Activated naive CD8-positive, alpha-beta T cell treated with anti-CD3 and anti-CD28 coated beads, Interleukin-2, amount 10 ng/mL, durations not matched to agents 7 days and 5 days (primary cell): ENCODE results near the gene APEX2. TPM values are rescaled to one million over a fixed set of nuclear protein-coding genes. Genes with fewer than 3 reads are reported as not detected.
"Not testable (repeated sequence)": the region's sequence is repeated elsewhere in the genome, so short reads cannot be mapped to it uniquely, and the experiment has no call there.

Source experiments
- ATAC-seq: fragments of 150-1000 bp; cut with Tn5 transposase; one replicate; pipeline ENCODE4 v1.10.0; 2021; ENCODE audit warnings: low read depth, moderate library complexity
- POLR2A ChIA-PET: fragments of 350-600 bp; sonication (Branson Sonifier 250); formaldehyde crosslinking; loops from one replicate; lab custom pipeline; 2021; ENCODE audit warnings: antibody characterized with exemption; lab: Charles Lee
- DNase-seq: peaks from one replicate; pipeline ENCODE4 v3.0.0; 2021
- H3K27ac Mint-ChIP-seq: one replicate; pipeline ENCODE4 v1.8.0; 2022; ENCODE audit warnings: mild to moderate bottlenecking, mixed read lengths
- H3K27me3 Mint-ChIP-seq: one replicate; pipeline ENCODE4 v1.8.0; 2022; ENCODE audit warnings: mild to moderate bottlenecking, moderate library complexity, mixed read lengths
- H3K36me3 Mint-ChIP-seq: one replicate; pipeline ENCODE4 v1.8.0; 2021; ENCODE audit warnings: mild to moderate bottlenecking, mixed read lengths
- H3K4me1 Mint-ChIP-seq: one replicate; pipeline ENCODE4 v1.8.0; 2021; ENCODE audit warnings: mixed read lengths
- H3K4me3 Mint-ChIP-seq: one replicate; pipeline ENCODE4 v1.8.0; 2022; ENCODE audit warnings: mild to moderate bottlenecking, moderate library complexity, mixed read lengths
- H3K9me3 Mint-ChIP-seq: one replicate; pipeline ENCODE4 v1.8.0; 2021; ENCODE audit warnings: mixed read lengths
- total RNA-seq, 2 experiments: library from RNA; stranded (reverse); gene quantifications; one replicate each; pipeline ENCODE4 v1.2.3, GENCODE V29; 2021

APEX2 gene
- total RNA-seq: 10 to 100 TPM; 23.7 to 25.2 TPM

GRCh38 chrX:54999717-55000598 lies at the start of gene APEX2:
Gene APEX2 (plus strand): TSS chrX:55000363. CDS start chrX:55000423, 60 bp downstream.
- DNase-seq (peak; percentile 84), ATAC-seq (peak; percentile 95)
- Mint-ChIP-seq H3K27ac (peak within 1 kb of the TSS; percentile 94), H3K4me3 (peak within 1 kb of the TSS; percentile 98), H3K27me3 (no peaks in the 10 kb centered on the region), H3K9me3 (no peaks in the 10 kb centered on the region), H3K4me1 (peaks cover 23% of the 10 kb centered on the region), H3K36me3 (peaks cover 12% of the 10 kb centered on the region)
- POLR2A ChIA-PET: interaction anchor here (0.6 to 2.4 kb wide), 8 partner anchors 9 to 955 kb away, joined by 3 to 16 read pairs (median 4); partner anchors contain the start of genes GNL3L, PHF8, TSR2 and USP51

GRCh38 chrX:54950730-54951375 lies 49.3 kb upstream of the APEX2 start:
- no peak overlapping the region for H3K4me3 Mint-ChIP-seq
- H3K4me1 Mint-ChIP-seq: peaks cover 1% of the 10 kb centered on the region
- no peak for ATAC-seq
- H3K9me3 Mint-ChIP-seq: no peaks in the 10 kb centered on the region
- no peaks in the 10 kb centered on the region for H3K36me3 Mint-ChIP-seq
- POLR2A ChIA-PET: no interaction called here
- no peaks in the 10 kb centered on the region for H3K27me3 Mint-ChIP-seq
- H3K27ac Mint-ChIP-seq: no peak overlapping the region
- no peak for DNase-seq

- H3K27ac Mint-ChIP-seq: no peak overlapping the region
- DNase-seq: no peak
- H3K27me3 Mint-ChIP-seq: no peaks in the 10 kb centered on the region
- no peaks in the 10 kb centered on the region for H3K9me3 Mint-ChIP-seq
- no peak overlapping the region for H3K4me3 Mint-ChIP-seq
- peaks cover 6% of the 10 kb centered on the region for H3K4me1 Mint-ChIP-seq
- POLR2A ChIA-PET: no interaction called here
- H3K36me3 Mint-ChIP-seq: no peaks in the 10 kb centered on the region
- no peak for ATAC-seq
Measured at GRCh38 chrX:54961750-54962149, 38.4 kb upstream of the APEX2 start.

GRCh38 chrX:54964766-54965497 lies 35.2 kb upstream of the APEX2 start:
- no peaks in the 10 kb centered on the region for H3K9me3 Mint-ChIP-seq
- no peak for DNase-seq
- peaks cover 6% of the 10 kb centered on the region for H3K4me1 Mint-ChIP-seq
- no peaks in the 10 kb centered on the region for H3K27me3 Mint-ChIP-seq
- H3K27ac Mint-ChIP-seq: no peak overlapping the region
- H3K4me3 Mint-ChIP-seq: peak overlapping the region; percentile 20
- POLR2A ChIA-PET: no interaction called here
- ATAC-seq: no peak
- no peaks in the 10 kb centered on the region for H3K36me3 Mint-ChIP-seq

- H3K27me3 Mint-ChIP-seq: no peaks in the 10 kb centered on the region
- POLR2A ChIA-PET: no interaction called here
- DNase-seq (no peak), ATAC-seq (no peak)
- no peaks in the 10 kb centered on the region for H3K4me1 Mint-ChIP-seq
- H3K9me3 Mint-ChIP-seq: no peaks in the 10 kb centered on the region
- H3K4me3 Mint-ChIP-seq: no peak overlapping the region
- H3K27ac Mint-ChIP-seq: no peak overlapping the region
- H3K36me3 Mint-ChIP-seq: no peaks in the 10 kb centered on the region
Measured at GRCh38 chrX:54977387-54977786, 22.8 kb upstream of the APEX2 start.

GRCh38 chrX:54978448-54978847 lies 21.7 kb upstream of the APEX2 start:
- no peak for ATAC-seq
- no peak for DNase-seq
- POLR2A ChIA-PET: no interaction called here
- no peaks in the 10 kb centered on the region for H3K4me1 Mint-ChIP-seq
- no peak overlapping the region for H3K4me3 Mint-ChIP-seq
- H3K9me3 Mint-ChIP-seq: no peaks in the 10 kb centered on the region
- no peaks in the 10 kb centered on the region for H3K36me3 Mint-ChIP-seq
- no peaks in the 10 kb centered on the region for H3K27me3 Mint-ChIP-seq
- no peak overlapping the region for H3K27ac Mint-ChIP-seq

- no peaks in the 10 kb centered on the region for H3K4me1 Mint-ChIP-seq
- no peak for ATAC-seq
- H3K27ac Mint-ChIP-seq: no peak overlapping the region
- H3K4me3 Mint-ChIP-seq: no peak overlapping the region
- no peaks in the 10 kb centered on the region for H3K27me3 Mint-ChIP-seq
- H3K36me3 Mint-ChIP-seq: no peaks in the 10 kb centered on the region
- POLR2A ChIA-PET: no interaction called here
- no peak for DNase-seq
- no peaks in the 10 kb centered on the region for H3K9me3 Mint-ChIP-seq
Measured at GRCh38 chrX:54979432-54979831, 20.7 kb upstream of the APEX2 start.

GRCh38 chrX:54980334-54980733 lies 19.8 kb upstream of the APEX2 start:
- DNase-seq (no peak), ATAC-seq (no peak)
- no peak overlapping the region for H3K27ac Mint-ChIP-seq
- no peaks in the 10 kb centered on the region for H3K27me3 Mint-ChIP-seq
- H3K4me1 Mint-ChIP-seq: no peaks in the 10 kb centered on the region
- POLR2A ChIA-PET: no interaction called here
- H3K9me3 Mint-ChIP-seq: no peaks in the 10 kb centered on the region
- no peaks in the 10 kb centered on the region for H3K36me3 Mint-ChIP-seq
- H3K4me3 Mint-ChIP-seq: no peak overlapping the region

- POLR2A ChIA-PET, ATAC-seq, H3K4me1 Mint-ChIP-seq, DNase-seq, H3K27me3 Mint-ChIP-seq, H3K4me3 Mint-ChIP-seq, H3K27ac Mint-ChIP-seq, H3K9me3 Mint-ChIP-seq, H3K36me3 Mint-ChIP-seq: not testable (repeated sequence)
Measured at GRCh38 chrX:54983306-54983705, 16.9 kb upstream of the APEX2 start.

- no peak for ATAC-seq
- peaks cover 3% of the 10 kb centered on the region for H3K4me1 Mint-ChIP-seq
- POLR2A ChIA-PET: no interaction called here
Measured at GRCh38 chrX:54991706-54992105, 8.5 kb upstream of the APEX2 start.

GRCh38 chrX:54992911-54993622 lies 7.1 kb upstream of the APEX2 start:
- H3K4me1 Mint-ChIP-seq: peaks cover 3% of the 10 kb centered on the region
- no peaks in the 10 kb centered on the region for H3K27me3 Mint-ChIP-seq
- H3K27ac Mint-ChIP-seq: no peak overlapping the region
- no peaks in the 10 kb centered on the region for H3K9me3 Mint-ChIP-seq
- ATAC-seq: no peak
- DNase-seq: no peak
- POLR2A ChIA-PET: no interaction called here
- no peaks in the 10 kb centered on the region for H3K36me3 Mint-ChIP-seq
- no peak overlapping the region for H3K4me3 Mint-ChIP-seq

More at GRCh38 chrX:54991706-54992105, 8.5 kb upstream of the APEX2 start:
- Mint-ChIP-seq H3K9me3 (no peaks in the 10 kb centered on the region), H3K27ac (no peak overlapping the region), H3K27me3 (no peaks in the 10 kb centered on the region), H3K4me3 (no peak overlapping the region), H3K36me3 (no peaks in the 10 kb centered on the region)
- no peak for DNase-seq

GRCh38 chrX:54994099-54994498 lies 6.1 kb upstream of the APEX2 start, which contains the start of gene PFKFB1:
Gene PFKFB1 (minus strand): TSS chrX:54994188. CDS start chrX:54994007, 181 bp downstream.
- Mint-ChIP-seq H3K27me3 (no peaks in the 10 kb centered on the region), H3K4me1 (peaks cover 3% of the 10 kb centered on the region), H3K27ac (no peak within 1 kb of the TSS), H3K36me3 (no peaks in the 10 kb centered on the region), H3K9me3 (no peaks in the 10 kb centered on the region), H3K4me3 (no peak within 1 kb of the TSS)
- POLR2A ChIA-PET: no interaction called here
- DNase-seq: no peak
- ATAC-seq: no peak
